ENCODE measurements around the gene ST14. TPM values are rescaled to one million over a fixed set of nuclear protein-coding genes. Genes with fewer than 3 reads are reported as not detected.
"Not testable (repeated sequence)": the region's sequence is repeated elsewhere in the genome, so short reads cannot be mapped to it uniquely, and the experiment has no call there.

The ST14 gene
- total RNA-seq, 4 donors from 2014 or later: 109 to 225 (median 141) TPM

GRCh38 chr11:130249371-130249770 is 89.8 kb downstream of the ST14 start:
- TF ChIP-seq CTCF (IDR thresholded peaks at IDR 0.05) (no peak), POLR2A (IDR thresholded peaks at IDR 0.05) (no peak)
- Histone ChIP-seq H3K9me3 (peaks cover 0 to 10% (median 0%) of the 10 kb centered on the region in 3 donors), H3K4me3 (no peak overlapping the region), H3K36me3 (peaks cover 0 to 26% (median 0%) of the 10 kb centered on the region in 3 donors), H3K27ac (no peak overlapping the region), H3K4me1 (peaks cover 0 to 17% (median 0%) of the 10 kb centered on the region in 3 donors), H3K27me3 (no peaks in the 10 kb centered on the region)
- 92 to 94% methylated on average over 5 of the region's 5 CpGs for WGBS, 2 donors
- no peak for DNase-seq
- intact Hi-C loops (cut with DNase I): no loop called here

GRCh38 chr11:130249929-130250328 is 90.3 kb downstream of the ST14 start:
- DNase-seq; H3K27me3 ChIP-seq; H3K4me3 ChIP-seq; intact Hi-C loops (cut with DNase I); H3K27ac ChIP-seq: not testable (repeated sequence)
- H3K4me1 ChIP-seq: peaks cover 0 to 17% (median 0%) of the 10 kb centered on the region in 3 donors
- peaks cover 0 to 26% (median 0%) of the 10 kb centered on the region in 3 donors for H3K36me3 ChIP-seq
- 85 to 90% methylated on average over 2 to 4 of the region's 5 CpGs for WGBS, 2 donors
- H3K9me3 ChIP-seq: peaks cover 0 to 10% (median 0%) of the 10 kb centered on the region in 3 donors

GRCh38 chr11:130251763-130252162 is 92.2 kb downstream of the ST14 start:
- peaks cover 0 to 32% (median 0%) of the 10 kb centered on the region in 3 donors for H3K36me3 ChIP-seq
- H3K27me3 ChIP-seq; intact Hi-C loops (cut with DNase I); H3K27ac ChIP-seq; DNase-seq; H3K4me3 ChIP-seq: not testable (repeated sequence)
- peaks cover 0 to 14% (median 0%) of the 10 kb centered on the region in 3 donors for H3K4me1 ChIP-seq
- WGBS, 2 donors: 84 to 90% methylated on average over 1 of the region's 1 CpG
- peaks cover 0 to 10% (median 0%) of the 10 kb centered on the region in 3 donors for H3K9me3 ChIP-seq

Small RNAs within 50 kb of the gene (small RNA-seq; reads per million reads assigned to genes)
- gene RF00015: 0 reads per million in 4 donors

Other genes starting within 250 kb of the ST14 start
- 10 to 100 TPM in 1 of 4 donors, 1 to 10 TPM in 3; 7.3 to 11.2 (median 7.7) TPM for gene PRDM10, start 156.9 kb upstream of the ST14 start, total RNA-seq
- 100 to 1,000 TPM; 134 to 221 (median 177) TPM for gene APLP2, start 89.9 kb upstream of the ST14 start, total RNA-seq
- 10 to 100 TPM; 23.1 to 76.7 (median 33.0) TPM for gene ZBTB44, start 155.1 kb downstream of the ST14 start, total RNA-seq

All from esophagus squamous epithelium (tissue), 5 donors.